ENCODE results near the gene SPAG9.
"Not testable (repeated sequence)": the region's sequence is repeated elsewhere in the genome, so short reads cannot be mapped to it uniquely, and the experiment has no call there.

Gene SPAG9

GRCh38 chr17:50953831-50954601, 166.7 kb downstream of the SPAG9 start:
- DNase-seq, result peak; percentile 82

- no peak for DNase-seq
Observed at GRCh38 chr17:50953518-50953830, 167.2 kb downstream of the SPAG9 start.

- DNase-seq, result no peak
Observed at GRCh38 chr17:50952889-50953288, 167.8 kb downstream of the SPAG9 start.

GRCh38 chr17:50952013-50952412, 168.7 kb downstream of the SPAG9 start:
- DNase-seq, result no peak

GRCh38 chr17:50949989-50950877, 170.4 kb downstream of the SPAG9 start:
- peak; percentile 88 for DNase-seq

GRCh38 chr17:50949128-50949988, 171.3 kb downstream of the SPAG9 start:
- no peak for DNase-seq

- no peak for DNase-seq
Observed at GRCh38 chr17:50948711-50949110, 172.0 kb downstream of the SPAG9 start.

- no peak for DNase-seq
Observed at GRCh38 chr17:50947782-50948543, 172.7 kb downstream of the SPAG9 start.

GRCh38 chr17:50946891-50947781, 173.5 kb downstream of the SPAG9 start:
- no peak for DNase-seq

- no peak for DNase-seq
Observed at GRCh38 chr17:50946223-50946890, 174.3 kb downstream of the SPAG9 start.

GRCh38 chr17:50945779-50946222, 174.9 kb downstream of the SPAG9 start:
- no peak for DNase-seq

GRCh38 chr17:50944902-50945720, 175.6 kb downstream of the SPAG9 start:
- DNase-seq, result no peak

GRCh38 chr17:50944054-50944901, 176.4 kb downstream of the SPAG9 start:
- DNase-seq, result peak; percentile 48

- no peak for DNase-seq
Observed at GRCh38 chr17:50943575-50943933, 177.1 kb downstream of the SPAG9 start.

- DNase-seq, result not testable (repeated sequence)
Observed at GRCh38 chr17:50941676-50942048, 179.0 kb downstream of the SPAG9 start.

GRCh38 chr17:50939795-50940684, 180.6 kb downstream of the SPAG9 start:
- DNase-seq, result no peak

GRCh38 chr17:50939542-50939794, 181.2 kb downstream of the SPAG9 start:
- no peak for DNase-seq

Measured in fibroblast of skin of abdomen (primary cell).